NCI-H1092 treated with DMSO at 0.1 percent for 48 hours (cell line): Measurements from ENCODE around the gene RAI1.
"Not testable (repeated sequence)": the region's sequence is repeated elsewhere in the genome, so short reads cannot be mapped to it uniquely, and the experiment has no call there.

Experiments used
- DNase-seq: peaks from one replicate; lab custom pipeline; 2025; lab: John Stamatoyannopoulos, UW

The RAI1 gene

GRCh38 chr17:17800504-17801021, 119.3 kb downstream of the RAI1 start:
- no peak for DNase-seq

- no peak for DNase-seq
Observed at GRCh38 chr17:17801800-17802481, 120.7 kb downstream of the RAI1 start.

- DNase-seq, result no peak
Observed at GRCh38 chr17:17804007-17804406, 122.7 kb downstream of the RAI1 start.

- DNase-seq, result no peak
Observed at GRCh38 chr17:17805575-17805974, 124.3 kb downstream of the RAI1 start.

- no peak for DNase-seq
Observed at GRCh38 chr17:17806035-17806434, 124.8 kb downstream of the RAI1 start.

GRCh38 chr17:17806611-17807274, 125.5 kb downstream of the RAI1 start:
- no peak for DNase-seq

GRCh38 chr17:17807440-17807839, 126.2 kb downstream of the RAI1 start:
- no peak for DNase-seq

GRCh38 chr17:17808200-17808599, 126.9 kb downstream of the RAI1 start:
- not testable (repeated sequence) for DNase-seq

GRCh38 chr17:17808706-17809432, 127.6 kb downstream of the RAI1 start:
- DNase-seq, result no peak

- no peak for DNase-seq
Observed at GRCh38 chr17:17809531-17810083, 128.3 kb downstream of the RAI1 start.

- no peak for DNase-seq
Observed at GRCh38 chr17:17810084-17810894, 129.0 kb downstream of the RAI1 start.

GRCh38 chr17:17810895-17811248, 129.6 kb downstream of the RAI1 start:
- DNase-seq, result no peak

- DNase-seq, result no peak
Observed at GRCh38 chr17:17811381-17812210, 130.3 kb downstream of the RAI1 start.

- no peak for DNase-seq
Observed at GRCh38 chr17:17812211-17813054, 131.2 kb downstream of the RAI1 start.

- no peak for DNase-seq
Observed at GRCh38 chr17:17813055-17813724, 131.9 kb downstream of the RAI1 start.

- no peak for DNase-seq
Observed at GRCh38 chr17:17813725-17814095, 132.5 kb downstream of the RAI1 start.

GRCh38 chr17:17814162-17815061, 133.2 kb downstream of the RAI1 start:
- DNase-seq, result no peak

- DNase-seq, result no peak
Observed at GRCh38 chr17:17815062-17815406, 133.8 kb downstream of the RAI1 start.
